Measurements from ENCODE around the gene SLC46A1.

Gene SLC46A1

GRCh38 chr17:28379814-28380801 is 25.9 kb downstream of the SLC46A1 start:
- no peak for DNase-seq

DNA sequence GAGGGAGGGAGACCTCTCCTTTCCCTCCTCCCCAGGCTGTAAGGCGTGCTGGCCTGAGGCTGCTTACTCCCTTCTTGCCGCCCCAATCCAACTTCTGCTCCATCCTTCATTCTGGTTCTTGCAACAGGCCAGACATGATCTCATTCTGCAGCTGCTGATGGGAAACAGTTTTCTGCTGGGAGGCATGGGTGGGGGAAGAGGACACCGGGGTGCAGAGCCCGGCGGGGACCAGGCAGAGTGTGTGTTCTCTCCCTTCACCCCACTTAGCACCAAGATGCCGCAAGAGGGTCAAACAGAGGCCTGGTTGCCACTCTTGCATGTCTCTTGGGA is 33.1 kb downstream of the SLC46A1 start:
- DNase-seq, result no peak

- DNase-seq, result peak; percentile 35
Measured at GRCh38 chr17:28372203-28372944, 33.6 kb downstream of the SLC46A1 start.

- peak; percentile 85 for DNase-seq
Measured at GRCh38 chr17:28371245-28372202, 34.5 kb downstream of the SLC46A1 start, which contains the start of gene SARM1. SARM1 (plus strand) TSS chr17:28371694; CDS start chr17:28372033, 339 bp downstream.

- no peak for DNase-seq
Measured at GRCh38 chr17:28370744-28371103, 35.3 kb downstream of the SLC46A1 start.

DNA sequence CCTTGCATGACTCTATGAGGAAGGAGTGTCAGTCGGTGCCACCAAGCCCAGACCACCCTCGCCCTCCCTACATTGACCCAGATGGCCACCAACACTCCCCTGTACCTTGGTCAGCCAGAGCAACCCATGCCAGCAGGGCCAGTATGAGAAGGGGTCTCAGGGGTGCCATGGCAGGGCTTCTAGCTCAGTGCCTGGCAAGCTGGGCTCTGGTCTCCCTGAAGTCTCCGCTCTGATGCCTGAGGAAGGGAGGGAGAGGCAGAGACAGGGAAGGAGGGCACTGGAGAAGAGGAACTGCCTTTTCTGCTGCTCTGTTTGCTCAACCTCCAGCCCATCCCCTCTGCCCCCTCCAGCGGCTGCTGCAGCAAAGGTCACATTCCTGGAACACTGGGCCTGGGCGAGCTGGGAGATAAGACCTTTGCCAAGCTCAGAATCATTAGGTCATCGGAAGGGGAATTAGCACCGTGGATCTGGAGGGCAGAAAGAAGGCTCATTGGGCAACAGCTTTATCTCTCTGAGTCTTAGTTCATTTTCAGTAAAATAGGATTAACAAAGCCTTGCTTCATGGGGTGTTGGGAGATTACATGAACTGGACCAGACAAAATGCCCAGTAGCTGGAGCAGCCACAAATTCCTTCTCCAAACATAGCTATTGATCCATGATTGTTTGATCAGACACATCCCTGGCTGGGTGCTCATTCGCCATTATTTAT is 35.8 kb downstream of the SLC46A1 start, which contains the start of gene VTN:
Gene VTN, minus strand, starts transcription at position 273 of the 709 bp plus-strand sequence. Its CDS starts 104 bp downstream, at position 169.
- no peak for DNase-seq

- no peak for DNase-seq
Measured at GRCh38 chr17:28369684-28370034, 36.4 kb downstream of the SLC46A1 start.

GRCh38 chr17:28368915-28369683 is 36.9 kb downstream of the SLC46A1 start:
- no peak for DNase-seq

DNA sequence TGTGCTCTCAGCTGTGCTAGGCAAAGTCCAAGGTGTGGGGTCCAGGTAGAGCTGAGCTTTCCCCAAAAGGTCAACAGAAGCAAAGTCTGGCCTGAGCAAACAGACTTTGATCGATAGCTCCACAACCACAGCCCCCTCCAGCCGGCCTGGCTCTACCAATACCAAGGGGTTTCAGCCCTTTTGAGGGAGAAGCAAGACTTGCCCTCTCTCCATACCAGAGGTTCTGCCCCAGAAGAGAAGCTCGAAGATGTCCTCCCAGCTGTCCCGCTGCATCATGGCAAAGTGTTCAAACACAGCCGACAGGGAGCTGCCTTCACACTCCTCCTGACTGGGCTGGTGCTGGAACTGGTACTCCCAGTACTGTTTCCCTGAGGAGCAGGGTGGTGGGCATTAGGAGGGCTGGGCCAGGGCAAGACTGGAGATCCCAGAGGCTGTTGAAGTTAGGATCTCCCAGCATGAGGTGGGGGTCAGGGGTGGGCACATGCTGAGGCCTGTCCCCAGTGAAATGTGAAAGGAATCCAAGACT is 37.6 kb downstream of the SLC46A1 start:
- DNase-seq, result no peak

DNA sequence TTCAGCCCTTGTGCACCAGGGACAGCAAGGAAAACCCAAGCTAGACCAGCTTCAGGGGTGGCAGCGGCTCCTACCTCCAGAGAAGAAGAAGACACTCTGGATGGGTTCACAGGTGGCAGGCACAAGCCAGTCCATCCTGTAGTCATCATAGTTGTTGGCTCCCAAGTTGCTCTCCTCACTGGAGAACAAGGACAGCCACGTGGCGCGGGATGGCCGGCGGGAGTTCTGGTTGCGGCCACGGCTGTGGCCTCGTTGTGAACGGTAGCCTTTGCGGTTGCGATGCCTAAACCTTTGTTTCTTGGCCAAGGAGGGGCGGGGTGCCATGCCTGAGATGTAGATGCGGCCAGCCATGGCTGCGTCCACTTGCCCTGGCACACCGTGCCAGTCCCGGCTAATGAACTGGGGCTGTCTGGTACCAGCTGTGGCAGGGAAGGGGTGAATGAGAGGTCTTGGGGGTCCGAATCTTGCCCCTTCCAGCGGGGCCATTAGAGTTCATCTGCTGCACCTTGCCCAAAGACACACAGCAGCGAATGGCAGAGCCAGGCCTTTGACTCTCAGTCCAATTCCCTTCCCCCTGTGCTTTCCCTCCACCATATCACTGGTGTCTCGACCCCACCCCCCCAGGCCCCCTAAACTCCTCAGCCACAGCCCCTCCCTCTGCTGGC is 38.2 kb downstream of the SLC46A1 start:
- no peak for DNase-seq

DNA sequence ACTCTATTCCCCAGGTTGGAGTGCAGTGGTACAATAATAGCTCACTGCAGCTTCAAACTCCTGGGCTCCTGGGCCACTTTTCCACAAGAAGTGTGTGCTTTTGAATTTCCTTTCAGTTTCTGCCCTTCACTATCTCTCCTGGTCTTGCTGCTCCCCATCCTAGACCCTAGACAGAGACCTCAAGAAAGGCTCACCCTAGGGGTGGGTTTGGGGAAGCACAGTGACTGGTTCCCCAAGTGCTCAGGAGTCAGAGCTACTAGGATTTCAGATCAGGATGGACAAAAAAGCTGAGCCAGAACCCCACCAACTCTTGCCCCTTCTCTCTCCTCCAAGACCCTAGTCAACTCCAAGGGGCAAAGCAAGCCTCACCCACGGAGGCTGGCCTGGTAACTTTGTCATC is 39.4 kb downstream of the SLC46A1 start:
- DNase-seq, result no peak

DNA sequence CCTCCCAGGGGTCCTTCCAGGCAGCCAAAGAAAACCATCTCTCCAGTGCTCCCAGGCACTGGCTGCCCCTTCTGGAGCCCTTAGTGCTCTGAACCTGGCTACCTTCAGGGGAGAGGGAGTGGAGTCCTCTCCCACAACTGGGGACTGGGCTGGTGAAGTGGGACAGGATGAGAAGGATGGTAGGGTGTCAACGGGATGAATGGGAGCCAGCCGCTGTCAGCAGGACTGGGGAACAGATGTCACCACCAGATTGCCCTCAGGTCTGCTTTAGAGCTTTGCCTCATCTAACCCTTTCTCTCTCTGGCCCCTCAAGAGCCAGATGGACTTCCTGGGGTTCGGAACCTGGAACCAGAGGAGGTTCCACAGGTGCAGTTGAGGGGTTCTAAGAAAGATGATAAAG is 40.5 kb downstream of the SLC46A1 start:
- no peak for DNase-seq

DNA sequence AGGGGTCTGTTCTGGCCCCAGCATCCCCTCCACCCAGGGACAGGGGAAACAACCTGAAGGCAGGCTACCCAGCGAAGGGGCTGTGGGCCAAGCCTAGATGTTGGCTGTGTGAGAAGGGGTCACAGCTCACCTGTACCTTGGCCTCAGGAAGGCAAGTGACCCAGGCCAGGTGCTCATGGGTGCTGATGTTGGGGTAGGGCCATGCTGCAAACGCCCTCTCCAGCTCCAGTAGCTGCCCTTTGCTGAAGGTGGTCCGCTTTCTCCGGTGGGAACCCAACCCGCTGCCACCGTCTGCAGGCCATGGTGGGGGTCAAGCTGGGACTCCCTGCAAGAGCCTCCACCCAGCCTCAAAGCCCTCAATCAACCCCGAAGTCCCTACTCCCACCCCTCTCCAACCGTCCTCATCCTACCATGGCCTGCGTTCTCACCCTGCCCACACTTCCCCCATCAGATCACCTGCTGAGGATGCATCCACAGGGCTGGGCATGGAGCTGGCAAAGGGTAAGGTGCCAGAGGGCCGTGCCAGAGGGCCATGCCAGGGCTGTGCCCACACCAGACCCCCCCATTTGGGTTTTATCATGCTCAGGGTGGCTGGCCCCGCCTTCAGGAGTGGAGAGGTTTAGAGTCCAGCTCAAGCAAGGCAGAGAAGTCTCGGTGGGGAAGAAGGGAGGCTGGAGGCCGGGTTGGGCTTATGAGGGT is 41.2 kb downstream of the SLC46A1 start, which contains the start of gene SEBOX:
Gene SEBOX, minus strand, starts transcription at position 535 of the 699 bp plus-strand sequence. Its CDS starts 48 bp downstream, at position 487.
- DNase-seq, result no peak

DNA sequence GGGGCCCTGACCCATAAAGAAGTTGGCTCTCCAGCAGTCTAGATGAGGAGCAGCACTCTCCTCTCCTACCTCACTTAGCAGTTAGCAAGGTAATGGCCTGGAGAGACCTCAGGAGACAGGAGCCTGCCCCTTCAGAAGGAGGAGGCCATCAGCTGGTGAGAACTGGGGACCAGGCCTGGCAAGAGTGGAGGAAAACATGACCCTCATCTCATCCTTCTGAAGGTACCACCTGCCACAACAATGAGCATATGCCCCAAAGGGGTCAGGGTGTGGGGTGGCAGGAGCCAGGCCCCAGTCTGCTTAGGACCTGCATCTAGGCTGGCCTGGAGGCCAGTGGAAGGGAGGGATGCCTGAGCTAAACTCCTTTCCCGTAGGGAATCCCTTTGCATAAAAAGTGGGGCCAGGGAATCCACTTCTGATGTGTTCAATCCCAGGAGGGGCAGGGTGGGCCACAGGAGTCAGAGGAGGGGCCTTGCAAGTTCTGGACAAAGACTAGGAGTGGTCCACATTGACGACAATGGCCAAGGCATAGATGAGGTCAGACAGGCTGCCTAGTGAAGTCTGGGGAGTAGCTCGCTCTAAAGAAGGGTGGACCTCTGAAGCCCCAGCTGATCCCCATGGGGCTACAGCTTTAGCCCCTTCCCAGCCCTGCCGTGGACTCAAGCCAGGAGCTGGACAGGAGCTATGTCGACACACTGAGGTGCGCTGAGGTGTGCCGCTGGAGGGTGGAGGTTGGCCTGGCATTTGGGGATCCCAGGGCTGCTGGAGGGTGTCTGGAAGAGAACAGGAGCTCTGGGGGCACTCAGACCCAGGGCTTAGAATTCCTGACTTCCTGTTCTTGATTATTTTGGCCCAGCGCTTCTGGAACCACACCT is 42.0 kb downstream of the SLC46A1 start:
- DNase-seq, result no peak

DNA sequence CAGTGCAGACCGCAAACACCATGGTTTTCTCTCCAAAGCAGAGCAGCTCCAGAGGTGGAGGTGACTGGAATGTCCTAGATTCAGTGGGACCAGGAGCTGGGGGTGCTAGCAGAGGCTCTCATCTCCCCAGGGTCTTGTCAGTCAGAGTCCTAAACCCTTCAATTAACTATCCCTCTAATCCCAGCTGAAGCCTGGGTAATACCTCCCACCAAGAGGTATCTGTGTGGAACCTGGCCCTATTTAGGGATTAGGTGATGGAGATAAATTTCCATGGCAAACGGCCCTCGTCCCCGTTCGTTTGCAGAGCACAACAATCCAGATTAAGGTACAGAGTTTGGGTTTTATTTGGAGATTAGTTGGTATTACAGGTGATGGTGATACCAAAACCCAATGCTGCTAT is 42.8 kb downstream of the SLC46A1 start:
- DNase-seq, result no peak

DNA sequence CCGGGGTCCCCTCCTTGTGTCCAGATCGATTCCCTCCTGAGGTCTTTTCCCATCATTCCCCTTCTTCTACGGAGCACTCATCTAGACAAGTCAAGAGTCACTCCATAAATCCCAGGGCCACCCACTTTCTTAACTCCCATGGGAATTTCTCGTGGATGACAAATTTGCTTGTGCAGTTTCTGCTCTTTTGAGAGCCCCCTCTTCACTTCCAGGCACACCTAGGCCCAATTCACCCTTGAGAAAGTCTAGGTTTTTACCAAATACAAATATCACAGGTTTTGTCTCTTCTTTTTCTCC is 48.2 kb downstream of the SLC46A1 start:
- DNase-seq, result no peak

GRCh38 chr17:28357061-28357900 is 48.7 kb downstream of the SLC46A1 start, which contains the start of gene POLDIP2:
POLDIP2 (minus strand) TSS chr17:28357527; CDS start chr17:28357448, 79 bp downstream.
- peak; percentile 90 for DNase-seq

DNA sequence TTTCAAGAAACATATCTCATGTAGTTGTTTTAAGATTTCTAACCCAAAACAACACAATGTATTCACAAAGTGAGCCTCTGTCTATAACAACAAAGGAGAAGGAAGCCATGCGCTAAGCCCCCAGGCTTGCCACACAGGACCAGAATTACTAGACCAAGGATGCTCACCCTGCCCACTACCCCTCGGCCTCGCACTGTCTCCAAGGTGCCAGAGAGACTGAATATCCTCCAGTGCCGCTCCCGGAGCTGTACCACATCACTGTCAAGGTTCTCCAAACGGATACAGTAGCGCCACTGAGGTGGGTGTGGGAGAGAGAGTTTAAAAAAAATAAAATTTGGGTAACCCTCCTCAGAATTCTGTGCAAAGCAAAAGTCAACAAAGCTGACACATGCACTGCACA is 55.7 kb downstream of the SLC46A1 start:
- no peak for DNase-seq
